Measurements from ENCODE around the gene FAM221A. TPM values are rescaled to one million over a fixed set of nuclear protein-coding genes. Genes with fewer than 3 reads are reported as not detected.
"Not testable (repeated sequence)": the region's sequence is repeated elsewhere in the genome, so short reads cannot be mapped to it uniquely, and the experiment has no call there.

The FAM221A gene
- total RNA-seq, 3 donors from 2014 or later (not counting 1 experiment from before 2014, with no cell fraction given), result 5.7 to 7.4 (median 6.9) TPM

GRCh38 chr7:23680414-23681405, 711 bp downstream of the FAM221A start:
- peak overlapping the region; percentile 93 for H3K4me3 Mint-ChIP-seq
- no peaks in the 10 kb centered on the region for H3K9me3 Mint-ChIP-seq
- intact Hi-C loops (cut with micrococcal nuclease), result no loop called here
- Histone ChIP-seq H3K4me3 (ENCODE audit: low read length) (peak overlapping the region; percentile 77), H3K9me3 (ENCODE audit: control insufficient read depth, insufficient read depth, low read length) (no peaks in the 10 kb centered on the region), H3K4me1 (ENCODE audit: control insufficient read depth, insufficient read depth, low read length) (peaks cover 12% of the 10 kb centered on the region), H3K27me3 (ENCODE audit: control insufficient read depth, insufficient read depth, low read length) (no peaks in the 10 kb centered on the region), H3K27ac (ENCODE audit: low read length) (peak overlapping the region; percentile 49), H3K36me3 (ENCODE audit: control insufficient read depth, insufficient read depth, low read length) (no peaks in the 10 kb centered on the region)
- peak; percentile 19 to 56 for DNase-seq
- peak; percentile 19 to 44 (median 37) for ATAC-seq
- TF ChIP-seq CTCF (IDR thresholded peaks at IDR 0.05), result no peak
- no peaks in the 10 kb centered on the region for H3K36me3 Mint-ChIP-seq
- peaks cover 8% of the 10 kb centered on the region in 2 donors for H3K4me1 Mint-ChIP-seq
- H3K27me3 Mint-ChIP-seq (ENCODE audit: low read depth in 2 of 2), result peaks cover 0 to 8% of the 10 kb centered on the region in 2 donors
- peak overlapping the region; percentile 58 to 59 for H3K27ac Mint-ChIP-seq
- 13% methylated on average over 42 of the region's 42 CpGs for WGBS (ENCODE audit: insufficient coverage)

- H3K36me3 ChIP-seq (ENCODE audit: control insufficient read depth, insufficient read depth, low read length); H3K27ac ChIP-seq (ENCODE audit: low read length); H3K36me3 Mint-ChIP-seq; intact Hi-C loops (cut with micrococcal nuclease); H3K27ac Mint-ChIP-seq; ATAC-seq; H3K27me3 ChIP-seq (ENCODE audit: control insufficient read depth, insufficient read depth, low read length); H3K4me1 Mint-ChIP-seq; H3K4me3 ChIP-seq (ENCODE audit: low read length); H3K27me3 Mint-ChIP-seq (ENCODE audit: low read depth in 2 of 2); H3K9me3 Mint-ChIP-seq; H3K9me3 ChIP-seq (ENCODE audit: control insufficient read depth, insufficient read depth, low read length); H3K4me3 Mint-ChIP-seq; DNase-seq: not testable (repeated sequence)
- H3K4me1 ChIP-seq (ENCODE audit: control insufficient read depth, insufficient read depth, low read length), result peaks cover 12% of the 10 kb centered on the region
- WGBS (ENCODE audit: insufficient coverage), result 82% methylated on average over 5 of the region's 6 CpGs
Observed at GRCh38 chr7:23684041-23684440, 4.0 kb downstream of the FAM221A start.

- Histone ChIP-seq H3K4me1 (ENCODE audit: control insufficient read depth, insufficient read depth, low read length) (peaks cover 5% of the 10 kb centered on the region), H3K9me3 (ENCODE audit: control insufficient read depth, insufficient read depth, low read length) (no peaks in the 10 kb centered on the region), H3K27ac (ENCODE audit: low read length) (no peak overlapping the region), H3K36me3 (ENCODE audit: control insufficient read depth, insufficient read depth, low read length) (peaks cover 2% of the 10 kb centered on the region), H3K27me3 (ENCODE audit: control insufficient read depth, insufficient read depth, low read length) (no peaks in the 10 kb centered on the region), H3K4me3 (ENCODE audit: low read length) (no peak overlapping the region)
- WGBS (ENCODE audit: insufficient coverage), result 95% methylated on average over 3 of the region's 3 CpGs
- ATAC-seq (no peak), DNase-seq (no peak)
- no peaks in the 10 kb centered on the region for H3K36me3 Mint-ChIP-seq
- intact Hi-C loops (cut with micrococcal nuclease), result no loop called here
- H3K4me1 Mint-ChIP-seq, result peaks cover 4% of the 10 kb centered on the region in 2 donors
- H3K27ac Mint-ChIP-seq, result no peak overlapping the region
- no peaks in the 10 kb centered on the region for H3K27me3 Mint-ChIP-seq (ENCODE audit: low read depth in 2 of 2)
- no peak for TF ChIP-seq CTCF (IDR thresholded peaks at IDR 0.05)
- H3K9me3 Mint-ChIP-seq, result no peaks in the 10 kb centered on the region
- H3K4me3 Mint-ChIP-seq, result no peak overlapping the region
Observed at GRCh38 chr7:23685731-23686130, 5.7 kb downstream of the FAM221A start.

GRCh38 chr7:23687011-23687410, 7.0 kb downstream of the FAM221A start:
- Mint-ChIP-seq H3K4me1 (no peaks in the 10 kb centered on the region), H3K27ac (no peak overlapping the region), H3K36me3 (no peaks in the 10 kb centered on the region), H3K27me3 (ENCODE audit: low read depth in 2 of 2) (no peaks in the 10 kb centered on the region), H3K9me3 (no peaks in the 10 kb centered on the region), H3K4me3 (no peak overlapping the region)
- Histone ChIP-seq H3K4me3 (ENCODE audit: low read length) (no peak overlapping the region), H3K27me3 (ENCODE audit: control insufficient read depth, insufficient read depth, low read length) (no peaks in the 10 kb centered on the region), H3K27ac (ENCODE audit: low read length) (no peak overlapping the region), H3K9me3 (ENCODE audit: control insufficient read depth, insufficient read depth, low read length) (no peaks in the 10 kb centered on the region), H3K36me3 (ENCODE audit: control insufficient read depth, insufficient read depth, low read length) (peaks cover 4% of the 10 kb centered on the region), H3K4me1 (ENCODE audit: control insufficient read depth, insufficient read depth, low read length) (no peaks in the 10 kb centered on the region)
- intact Hi-C loops (cut with micrococcal nuclease), result no loop called here
- ATAC-seq, result no peak
- WGBS (ENCODE audit: insufficient coverage), result 94% methylated on average over 2 of the region's 2 CpGs
- no peak for DNase-seq
- TF ChIP-seq CTCF (IDR thresholded peaks at IDR 0.05), result no peak

Data from natural killer cell (primary cell).